CD4-positive, alpha-beta T cell treated with Interleukin-4 for 1 hour (primary cell): ENCODE data around the gene DOCK4.
"Not testable (repeated sequence)": the region's sequence is repeated elsewhere in the genome, so short reads cannot be mapped to it uniquely, and the experiment has no call there.

Experiments
- DNase-seq, 2 donors: peaks; one replicate each; pipeline ENCODE4 v3.0.0-alpha.2; 2020 to 2022

DOCK4 gene

GRCh38 chr7:112129655-112130323 is 76.4 kb downstream of the DOCK4 start:
- DNase-seq, result no peak

GRCh38 chr7:112128461-112129425 is 77.5 kb downstream of the DOCK4 start:
- DNase-seq, result not testable (repeated sequence)

GRCh38 chr7:112128041-112128440 is 78.2 kb downstream of the DOCK4 start:
- not testable (repeated sequence) for DNase-seq

GRCh38 chr7:112125250-112125649 is 80.9 kb downstream of the DOCK4 start:
- no peak for DNase-seq

- DNase-seq, result no peak
These were observed 82.0 kb downstream of the DOCK4 start for GRCh38 chr7:112124061-112124766.

GRCh38 chr7:112122798-112123197 is 83.4 kb downstream of the DOCK4 start:
- no peak for DNase-seq

- no peak for DNase-seq
These were observed 84.1 kb downstream of the DOCK4 start for GRCh38 chr7:112122144-112122543.

GRCh38 chr7:112121318-112121717 is 84.9 kb downstream of the DOCK4 start:
- no peak for DNase-seq

- DNase-seq, result no peak
These were observed 85.4 kb downstream of the DOCK4 start for GRCh38 chr7:112120696-112121217.

GRCh38 chr7:112118581-112119566 is 87.3 kb downstream of the DOCK4 start:
- DNase-seq, result no peak

GRCh38 chr7:112116894-112117293 is 89.3 kb downstream of the DOCK4 start:
- DNase-seq, result no peak

- DNase-seq, result no peak
These were observed 89.8 kb downstream of the DOCK4 start for GRCh38 chr7:112116358-112116757.

GRCh38 chr7:112115880-112116279 is 90.3 kb downstream of the DOCK4 start:
- DNase-seq, result no peak

GRCh38 chr7:112113913-112114575 is 92.2 kb downstream of the DOCK4 start:
- DNase-seq, result no peak

GRCh38 chr7:112112822-112113255 is 93.4 kb downstream of the DOCK4 start:
- DNase-seq, result no peak

GRCh38 chr7:112110651-112111050 is 95.5 kb downstream of the DOCK4 start:
- DNase-seq, result no peak

- no peak for DNase-seq
These were observed 96.0 kb downstream of the DOCK4 start for GRCh38 chr7:112110175-112110574.

- no peak for DNase-seq
These were observed 97.2 kb downstream of the DOCK4 start for GRCh38 chr7:112108981-112109380.

- DNase-seq, result no peak
These were observed 100.3 kb downstream of the DOCK4 start for GRCh38 chr7:112105584-112106530.

GRCh38 chr7:112104120-112104519 is 102.1 kb downstream of the DOCK4 start:
- DNase-seq, result no peak
